ENCODE data around the gene LRIT1.

Gene LRIT1

GRCh38 chr10:84212014-84212413 lies 29.3 kb downstream of the LRIT1 start:
- no peak for DNase-seq

- DNase-seq, result no peak
Observed at GRCh38 chr10:84211566-84211965, 29.8 kb downstream of the LRIT1 start.

- no peak for DNase-seq
Observed at GRCh38 chr10:84208023-84208422, 33.3 kb downstream of the LRIT1 start.

- DNase-seq, result no peak
Observed at GRCh38 chr10:84205853-84206525, 35.4 kb downstream of the LRIT1 start.

- DNase-seq, result peak in 3 of 4 experiments; percentile 35 to 58 (median 44)
Observed at GRCh38 chr10:84205049-84205852, 36.1 kb downstream of the LRIT1 start.

GRCh38 chr10:84204610-84205009 lies 36.7 kb downstream of the LRIT1 start:
- DNase-seq, result no peak

GRCh38 chr10:84204122-84204521 lies 37.2 kb downstream of the LRIT1 start:
- no peak for DNase-seq

GRCh38 chr10:84202349-84202748 lies 39.0 kb downstream of the LRIT1 start:
- no peak for DNase-seq

GRCh38 chr10:84201682-84202081 lies 39.7 kb downstream of the LRIT1 start:
- no peak for DNase-seq

- DNase-seq, result no peak
Observed at GRCh38 chr10:84201244-84201606, 40.1 kb downstream of the LRIT1 start.

- no peak for DNase-seq
Observed at GRCh38 chr10:84200537-84201243, 40.7 kb downstream of the LRIT1 start.

GRCh38 chr10:84198206-84198915 lies 43.0 kb downstream of the LRIT1 start:
- DNase-seq, result no peak

- no peak for DNase-seq
Observed at GRCh38 chr10:84197643-84198042, 43.7 kb downstream of the LRIT1 start.

- no peak for DNase-seq
Observed at GRCh38 chr10:84196941-84197340, 44.4 kb downstream of the LRIT1 start.

- no peak for DNase-seq
Observed at GRCh38 chr10:84196083-84196482, 45.3 kb downstream of the LRIT1 start.

- DNase-seq, result no peak
Observed at GRCh38 chr10:84195044-84195830, 46.1 kb downstream of the LRIT1 start.

- DNase-seq, result peak in 1 of 4 experiments; percentile 21
Observed at GRCh38 chr10:84194424-84195043, 46.8 kb downstream of the LRIT1 start, which contains the start of gene CDHR1. Gene CDHR1 (plus strand): TSS chr10:84194537. CDS start chr10:84194761, 224 bp downstream.

GRCh38 chr10:84193846-84194423 lies 47.4 kb downstream of the LRIT1 start:
- DNase-seq, result no peak

- no peak for DNase-seq
Observed at GRCh38 chr10:84193327-84193726, 48.0 kb downstream of the LRIT1 start.

- DNase-seq, result peak in 1 of 4 experiments; percentile 18
Observed at GRCh38 chr10:84191106-84191505, 50.2 kb downstream of the LRIT1 start.

GRCh38 chr10:84190621-84191020 lies 50.7 kb downstream of the LRIT1 start:
- no peak for DNase-seq
